Calu3 (cell line): ENCODE data around the gene BCAS1. TPM values are rescaled to one million over a fixed set of nuclear protein-coding genes. Genes with fewer than 3 reads are reported as not detected.

ENCODE experiments used
- BruUV-seq: library from RNA; stranded (reverse); fragments of 400-500 nt; replicated peaks from 2 replicates; lab custom pipeline; 2021; lab: Mats Ljungman, UMichigan
- CTCF ChIA-PET: fragments of 300-600 bp; sonication (Branson Sonifier 250); formaldehyde crosslinking; loops from one replicate; lab custom pipeline; 2022; ENCODE audit warnings: antibody characterized with exemption; lab: Charles Lee
- DNase-seq: peaks from one replicate; pipeline ENCODE4 v3.0.0; 2022
- H3K27ac Mint-ChIP-seq: one replicate; pipeline ENCODE4 v1.8.0; 2022; ENCODE audit warnings: mixed read lengths; ENCODE audit not compliant: unreplicated experiment
- H3K27me3 Mint-ChIP-seq: one replicate; pipeline ENCODE4 v1.8.0; 2022; ENCODE audit warnings: mixed read lengths; ENCODE audit not compliant: unreplicated experiment
- H3K36me3 Mint-ChIP-seq: one replicate; pipeline ENCODE4 v1.8.0; 2022; ENCODE audit warnings: mild to moderate bottlenecking, moderate library complexity, mixed read lengths; ENCODE audit not compliant: insufficient read depth, unreplicated experiment
- H3K4me1 Mint-ChIP-seq: one replicate; pipeline ENCODE4 v1.8.0; 2022; ENCODE audit warnings: mild to moderate bottlenecking, low read depth, mixed read lengths; ENCODE audit not compliant: unreplicated experiment
- H3K4me3 Mint-ChIP-seq: one replicate; pipeline ENCODE4 v1.8.0; 2022; ENCODE audit warnings: mild to moderate bottlenecking, low read depth, moderate library complexity, mixed read lengths; ENCODE audit not compliant: unreplicated experiment
- H3K9me3 Mint-ChIP-seq: one replicate; pipeline ENCODE4 v1.8.0; 2022; ENCODE audit warnings: low read depth, mixed read lengths; ENCODE audit not compliant: unreplicated experiment
- intact Hi-C: fragments of 100-400 bp; cut with micrococcal nuclease; formaldehyde crosslinking; loops from one replicate; pipeline ENCODE4 v1.10.0; 2022; ENCODE audit not compliant: unreplicated experiment
- total RNA-seq: library from RNA; stranded (reverse); gene quantifications from 2 replicates; pipeline ENCODE4 v1.2.3, GENCODE V29; 2022
- TF ChIP-seq, protein P1 (sequence below): fragments of 200-600 bp; IDR thresholded peaks from one replicate; pipeline ENCODE4 v1.8.0; 2022; ENCODE audit warnings: antibody characterized with exemption; ENCODE audit not compliant: unreplicated experiment

The BCAS1 gene
- total RNA-seq, 1 experiment from 2014 or later: 11.1 TPM

DNA sequence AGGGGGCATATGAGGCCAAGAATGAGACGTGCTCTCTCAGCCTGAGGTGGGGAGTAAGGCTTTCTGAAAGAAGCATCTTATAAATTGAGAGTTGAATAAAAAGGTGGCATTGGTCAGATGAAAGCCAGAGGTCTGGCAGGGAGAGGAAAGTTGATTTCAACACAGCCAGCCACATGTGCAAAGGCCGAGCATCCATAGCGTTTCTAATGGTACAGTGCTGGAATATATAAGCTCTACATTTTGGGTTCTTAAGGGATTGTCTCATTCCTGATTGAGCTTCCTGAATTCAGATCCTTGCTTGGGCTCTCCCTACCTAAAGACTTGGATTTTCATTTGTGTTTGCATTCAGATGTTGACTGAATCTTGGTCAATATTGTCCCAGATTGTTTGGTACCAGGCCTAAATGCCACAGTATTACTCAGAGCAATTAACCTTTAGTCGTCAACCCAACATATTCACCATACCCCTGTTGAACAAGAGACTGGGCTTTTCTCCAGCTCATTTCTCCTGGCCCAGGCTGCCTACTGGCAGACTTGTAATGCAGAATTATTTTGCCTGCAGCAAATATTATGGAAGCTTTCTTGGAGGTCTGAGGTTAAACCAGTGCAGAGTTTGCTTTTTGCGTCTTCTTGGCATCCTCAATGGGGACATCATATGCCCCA, 14.5 kb upstream of the BCAS1 start:
- Mint-ChIP-seq H3K9me3 (peaks cover 3% of the 10 kb centered on the region), H3K4me3 (no peak overlapping the region), H3K36me3 (no peaks in the 10 kb centered on the region), H3K4me1 (no peaks in the 10 kb centered on the region), H3K27me3 (peaks cover under 1% of the 10 kb centered on the region), H3K27ac (no peak overlapping the region)
- intact Hi-C loops: no loop called here
- no peak for DNase-seq
- CTCF ChIA-PET: interaction anchor here (1.0 kb wide), 1 partner anchor 19 kb away, joined by 3 read pairs; no protein-coding TSS in a partner anchor
- TF ChIP-seq, protein P1, sequence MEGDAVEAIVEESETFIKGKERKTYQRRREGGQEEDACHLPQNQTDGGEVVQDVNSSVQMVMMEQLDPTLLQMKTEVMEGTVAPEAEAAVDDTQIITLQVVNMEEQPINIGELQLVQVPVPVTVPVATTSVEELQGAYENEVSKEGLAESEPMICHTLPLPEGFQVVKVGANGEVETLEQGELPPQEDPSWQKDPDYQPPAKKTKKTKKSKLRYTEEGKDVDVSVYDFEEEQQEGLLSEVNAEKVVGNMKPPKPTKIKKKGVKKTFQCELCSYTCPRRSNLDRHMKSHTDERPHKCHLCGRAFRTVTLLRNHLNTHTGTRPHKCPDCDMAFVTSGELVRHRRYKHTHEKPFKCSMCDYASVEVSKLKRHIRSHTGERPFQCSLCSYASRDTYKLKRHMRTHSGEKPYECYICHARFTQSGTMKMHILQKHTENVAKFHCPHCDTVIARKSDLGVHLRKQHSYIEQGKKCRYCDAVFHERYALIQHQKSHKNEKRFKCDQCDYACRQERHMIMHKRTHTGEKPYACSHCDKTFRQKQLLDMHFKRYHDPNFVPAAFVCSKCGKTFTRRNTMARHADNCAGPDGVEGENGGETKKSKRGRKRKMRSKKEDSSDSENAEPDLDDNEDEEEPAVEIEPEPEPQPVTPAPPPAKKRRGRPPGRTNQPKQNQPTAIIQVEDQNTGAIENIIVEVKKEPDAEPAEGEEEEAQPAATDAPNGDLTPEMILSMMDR: no peak
- no TSS peak for BruUV-seq

DNA sequence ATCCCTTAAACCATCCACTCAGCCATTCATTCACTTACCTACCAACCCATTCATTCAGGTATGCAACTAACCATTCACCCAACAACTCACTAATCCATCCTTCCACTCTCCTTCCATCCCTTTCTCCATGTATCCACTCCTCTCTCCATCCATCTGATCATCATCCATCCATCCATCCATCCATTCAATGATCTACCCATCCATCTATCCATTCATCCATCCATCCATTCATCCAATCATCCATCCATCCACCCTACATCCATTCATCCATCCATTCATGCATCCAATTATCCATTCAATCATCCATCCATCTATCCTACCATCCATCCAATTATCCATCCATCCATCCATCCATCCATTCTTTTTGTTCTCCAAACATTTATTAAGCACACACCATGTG, 13.8 kb upstream of the BCAS1 start:
- no peak overlapping the region for H3K4me3 Mint-ChIP-seq
- no peaks in the 10 kb centered on the region for H3K27me3 Mint-ChIP-seq
- CTCF ChIA-PET: interaction anchor here (1.0 kb wide), 1 partner anchor 19 kb away, joined by 3 read pairs; no protein-coding TSS in a partner anchor
- TF ChIP-seq, protein P1: no peak
- intact Hi-C loops: no loop called here
- peaks cover 3% of the 10 kb centered on the region for H3K9me3 Mint-ChIP-seq
- no peak for DNase-seq
- H3K36me3 Mint-ChIP-seq: no peaks in the 10 kb centered on the region
- no TSS peak for BruUV-seq
- no peaks in the 10 kb centered on the region for H3K4me1 Mint-ChIP-seq
- no peak overlapping the region for H3K27ac Mint-ChIP-seq

DNA sequence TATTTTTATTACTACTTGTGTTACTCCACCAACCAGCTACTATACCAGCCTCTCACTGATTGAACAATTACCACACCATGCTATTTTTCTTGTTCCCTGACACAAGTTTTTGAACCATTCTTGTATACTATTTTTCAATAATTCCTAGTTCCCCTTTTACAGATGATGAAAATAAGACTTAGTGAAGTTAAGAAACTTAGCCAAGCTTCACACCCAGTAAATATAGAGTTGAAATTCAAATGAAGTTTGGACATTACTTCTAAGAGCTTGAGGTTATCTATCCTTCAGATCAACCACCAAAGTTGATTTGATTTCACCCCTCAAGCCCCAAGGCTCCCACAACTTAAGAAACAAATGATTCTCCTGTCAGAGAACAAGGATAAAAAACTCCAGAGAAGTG, 13.1 kb upstream of the BCAS1 start:
- Mint-ChIP-seq H3K27me3 (no peaks in the 10 kb centered on the region), H3K4me1 (no peaks in the 10 kb centered on the region), H3K9me3 (peaks cover 3% of the 10 kb centered on the region), H3K27ac (no peak overlapping the region), H3K36me3 (no peaks in the 10 kb centered on the region), H3K4me3 (no peak overlapping the region)
- CTCF ChIA-PET: interaction anchor here (0.5 to 0.8 kb wide), 2 partner anchors 16 to 426 kb away, joined by 3 to 5 read pairs; no protein-coding TSS in a partner anchor
- DNase-seq: no peak
- intact Hi-C loops: no loop called here
- no TSS peak for BruUV-seq
- TF ChIP-seq, protein P1: no peak

DNA sequence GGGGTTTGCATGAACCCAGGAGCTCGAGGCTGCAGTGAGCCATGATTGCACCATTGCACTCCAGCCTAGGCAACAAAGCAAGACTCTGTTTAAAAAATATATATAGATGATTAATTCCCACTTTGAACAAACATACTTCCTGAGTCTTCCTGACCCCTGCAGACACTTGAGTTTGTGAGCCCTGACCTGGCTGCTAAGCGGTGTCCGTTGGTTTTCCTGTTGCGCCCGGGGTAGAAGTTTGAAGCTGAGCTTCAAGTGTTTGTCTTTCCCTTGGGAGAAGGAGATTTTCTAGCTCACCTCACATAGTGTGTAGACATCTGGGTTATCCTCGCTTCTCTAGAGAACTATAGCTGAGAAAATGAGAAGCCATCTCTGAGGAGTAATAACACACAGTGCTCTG, 11.7 kb upstream of the BCAS1 start:
- intact Hi-C loops: no loop called here
- Mint-ChIP-seq H3K9me3 (peaks cover 3% of the 10 kb centered on the region), H3K27ac (no peak overlapping the region), H3K4me3 (no peak overlapping the region), H3K36me3 (no peaks in the 10 kb centered on the region), H3K4me1 (no peaks in the 10 kb centered on the region), H3K27me3 (no peaks in the 10 kb centered on the region)
- BruUV-seq: no TSS peak
- no peak for DNase-seq
- CTCF ChIA-PET: no interaction called here
- TF ChIP-seq, protein P1: no peak
